Body of pancreas (tissue), 4 donors: ENCODE measurements around the gene GORASP2. TPM values are rescaled to one million over a fixed set of nuclear protein-coding genes. Genes with fewer than 3 reads are reported as not detected.

ENCODE experiments used
- ATAC-seq: fragments of 150-250 bp; one replicate; pipeline ENCODE4 v1.9.1; 2016
- DNase-seq, 4 donors: peaks; one replicate each; pipeline ENCODE4 v3.0.0-alpha.2; 2019
- H3K27ac ChIP-seq, 4 donors: fragments of 200-600 bp; sonication (generic); 1 replicate in 3 of 4; 2 replicates in 1 of 4; pipeline versions ENCODE4 v1.5.1 to v1.6.1; 2016 to 2019; ENCODE audit warnings: mild to moderate bottlenecking in 1 of 4, mixed read lengths in 1 of 4, moderate library complexity in 1 of 4
- H3K27me3 ChIP-seq, 2 donors: fragments of 200-600 bp; sonication (generic); one replicate each; pipeline ENCODE4 v1.6.0; 2016; ENCODE audit warnings: mild to moderate bottlenecking in 1 of 2
- H3K36me3 ChIP-seq, 2 donors: fragments of 200-600 bp; sonication (generic); replicated peaks in 1 of 2; 2 replicates each; pipeline ENCODE4 v1.5.1; 2016; ENCODE audit warnings: low read depth in 2 of 2; ENCODE audit not compliant: insufficient read depth in 1 of 2
- H3K4me1 ChIP-seq: fragments of 200-600 bp; sonication (generic); one replicate; pipeline ENCODE4 v1.6.0; 2016
- H3K4me3 ChIP-seq, 2 donors: fragments of 200-600 bp; sonication (generic); 1 replicate in 1 of 2; 2 replicates in 1 of 2; pipeline ENCODE4 v1.5.1; 2016 to 2019
- H3K9me3 ChIP-seq, 3 donors: fragments of 200-600 bp; sonication (generic); 1 replicate in 2 of 3; 2 replicates in 1 of 3; pipeline ENCODE4 v1.5.1; 2016
- CTCF ChIP-seq, 7 experiments: fragments of 450-650 bp in 4 of 7; fragments of 200-600 bp in 3 of 7; sonication (generic) in 3 of 7; IDR thresholded peaks; one replicate each; pipeline ENCODE4 v1.5.1; 2016 to 2019; ENCODE audit warnings: antibody characterized with exemption in 7 of 7
- POLR2A ChIP-seq, 3 donors: fragments of 450-650 bp; IDR thresholded peaks; one replicate each; pipeline ENCODE4 v1.6.1; 2016; ENCODE audit warnings: antibody characterized with exemption in 3 of 3, mild to moderate bottlenecking in 2 of 3
- WGBS, 2 donors: methylation state at CpG; one replicate each; pipeline ENCODE4 v1.1.5; 2017; 5-methylcytosine and 5-hydroxymethylcytosine counted together
- intact Hi-C: fragments of 100-400 bp; cut with DNase I; formaldehyde crosslinking; loops from one replicate; pipeline ENCODE4 v1.15.1; 2023
- total RNA-seq, 2 donors: library from RNA; depleted of rRNA; stranded (reverse); fragments of >200 nt; gene quantifications; one replicate each; pipeline ENCODE4 v1.1.0, GENCODE V29; 2016

GORASP2 gene
- total RNA-seq, 2 donors from 2014 or later, result 44.4 to 65.6 TPM

- DNase-seq (no peak), ATAC-seq (no peak)
- H3K27me3 ChIP-seq, result no peaks in the 10 kb centered on the region
- no peak for TF ChIP-seq CTCF (IDR thresholded peaks at IDR 0.05)
- TF ChIP-seq POLR2A (IDR thresholded peaks at IDR 0.05), result no peak
- H3K9me3 ChIP-seq, result no peaks in the 10 kb centered on the region
- no peak overlapping the region for H3K4me3 ChIP-seq
- no peaks in the 10 kb centered on the region for H3K36me3 ChIP-seq
- 75 to 86% methylated on average over 9 of the region's 9 CpGs for WGBS, 2 donors
- intact Hi-C loops, result no loop called here
- H3K4me1 ChIP-seq, result no peaks in the 10 kb centered on the region
- no peak overlapping the region for H3K27ac ChIP-seq
Measured at GRCh38 chr2:170892391-170892951, 36.6 kb upstream of the GORASP2 start.

- no peak for ATAC-seq
- WGBS, 2 donors, result 52 to 55% methylated on average over 3 of the region's 3 CpGs
- no peaks in the 10 kb centered on the region for H3K9me3 ChIP-seq
- TF ChIP-seq POLR2A (IDR thresholded peaks at IDR 0.05), result no peak
- no peak for TF ChIP-seq CTCF (IDR thresholded peaks at IDR 0.05)
- no peak overlapping the region for H3K4me3 ChIP-seq
- intact Hi-C loops, result no loop called here
- H3K27ac ChIP-seq, result no peak overlapping the region
- no peak for DNase-seq
- H3K27me3 ChIP-seq, result no peaks in the 10 kb centered on the region
- no peaks in the 10 kb centered on the region for H3K36me3 ChIP-seq
- H3K4me1 ChIP-seq, result no peaks in the 10 kb centered on the region
Measured at GRCh38 chr2:170895023-170895757, 33.9 kb upstream of the GORASP2 start.

DNA sequence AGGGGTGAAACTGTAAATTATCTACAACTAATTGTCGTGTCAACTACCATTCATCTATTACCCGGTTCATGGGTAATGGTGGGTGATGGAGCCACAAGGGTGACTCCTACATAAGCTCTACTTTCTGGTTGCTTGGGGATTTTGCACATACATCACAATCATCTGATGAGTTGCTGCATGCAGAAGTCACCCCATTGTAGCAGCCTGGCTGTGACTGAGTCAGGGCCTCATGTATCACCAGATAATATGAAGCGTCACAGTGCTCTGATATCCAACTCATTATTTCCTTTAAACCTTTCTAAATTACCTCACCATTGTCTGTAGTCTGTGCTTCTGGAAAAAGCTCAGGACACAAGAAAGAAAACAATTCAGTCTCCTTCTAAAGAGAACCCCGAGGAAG is 32.4 kb upstream of the GORASP2 start:
- Histone ChIP-seq H3K9me3 (no peaks in the 10 kb centered on the region), H3K4me1 (no peaks in the 10 kb centered on the region), H3K36me3 (no peaks in the 10 kb centered on the region), H3K27ac (no peak overlapping the region), H3K4me3 (no peak overlapping the region), H3K27me3 (no peaks in the 10 kb centered on the region)
- TF ChIP-seq CTCF (IDR thresholded peaks at IDR 0.05) (no peak), POLR2A (IDR thresholded peaks at IDR 0.05) (no peak)
- DNase-seq (no peak), ATAC-seq (no peak)
- 75 to 79% methylated on average over 4 of the region's 4 CpGs for WGBS, 2 donors
- intact Hi-C loops, result no loop called here

DNA sequence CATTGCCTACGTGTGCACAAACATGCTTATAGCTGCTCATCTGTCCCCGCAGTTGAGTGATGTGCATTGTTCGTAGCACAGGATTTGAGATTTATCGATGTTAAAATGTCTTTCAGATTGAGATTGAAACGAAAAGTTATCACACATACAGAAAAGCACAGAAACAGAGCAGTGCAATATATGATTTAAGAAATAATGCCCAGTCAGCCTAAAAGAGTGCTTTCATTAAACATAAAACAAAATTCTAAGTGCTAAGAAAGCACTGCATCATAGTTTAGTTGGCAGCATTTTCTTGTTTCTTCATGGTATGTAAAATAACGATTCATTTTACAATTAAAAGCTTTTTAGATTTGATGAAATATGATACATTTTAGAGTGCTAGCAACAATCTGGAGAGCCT is 31.9 kb upstream of the GORASP2 start:
- no peaks in the 10 kb centered on the region for H3K4me1 ChIP-seq
- ATAC-seq (no peak), DNase-seq (no peak)
- no peak overlapping the region for H3K27ac ChIP-seq
- H3K9me3 ChIP-seq, result no peaks in the 10 kb centered on the region
- TF ChIP-seq POLR2A (IDR thresholded peaks at IDR 0.05) (no peak), CTCF (IDR thresholded peaks at IDR 0.05) (no peak)
- intact Hi-C loops, result no loop called here
- H3K27me3 ChIP-seq, result no peaks in the 10 kb centered on the region
- no peak overlapping the region for H3K4me3 ChIP-seq
- 77 to 85% methylated on average over 6 of the region's 6 CpGs for WGBS, 2 donors
- H3K36me3 ChIP-seq, result no peaks in the 10 kb centered on the region

- no peak for ATAC-seq
- intact Hi-C loops, result no loop called here
- TF ChIP-seq CTCF (IDR thresholded peaks at IDR 0.05) (no peak), POLR2A (IDR thresholded peaks at IDR 0.05) (no peak)
- no peak overlapping the region for H3K27ac ChIP-seq
- no peak overlapping the region for H3K4me3 ChIP-seq
- DNase-seq, result no peak
- peaks cover 0 to 4% (median 3%) of the 10 kb centered on the region in 3 donors for H3K9me3 ChIP-seq
- no peaks in the 10 kb centered on the region for H3K27me3 ChIP-seq
- H3K36me3 ChIP-seq, result no peaks in the 10 kb centered on the region
- WGBS, 2 donors, result 45 to 57% methylated on average over 5 of the region's 5 CpGs
- no peaks in the 10 kb centered on the region for H3K4me1 ChIP-seq
Measured at GRCh38 chr2:170905864-170906263, 23.2 kb upstream of the GORASP2 start.
